AG08396 (cell line): ENCODE measurements around the gene PRKAR2B.
"Not testable (repeated sequence)": the region's sequence is repeated elsewhere in the genome, so short reads cannot be mapped to it uniquely, and the experiment has no call there.

Experiments
- DNase-seq: peaks from one replicate; pipeline ENCODE4 v3.0.0; 2012; ENCODE audit warnings: low spot score, mixed read lengths

PRKAR2B gene

DNA sequence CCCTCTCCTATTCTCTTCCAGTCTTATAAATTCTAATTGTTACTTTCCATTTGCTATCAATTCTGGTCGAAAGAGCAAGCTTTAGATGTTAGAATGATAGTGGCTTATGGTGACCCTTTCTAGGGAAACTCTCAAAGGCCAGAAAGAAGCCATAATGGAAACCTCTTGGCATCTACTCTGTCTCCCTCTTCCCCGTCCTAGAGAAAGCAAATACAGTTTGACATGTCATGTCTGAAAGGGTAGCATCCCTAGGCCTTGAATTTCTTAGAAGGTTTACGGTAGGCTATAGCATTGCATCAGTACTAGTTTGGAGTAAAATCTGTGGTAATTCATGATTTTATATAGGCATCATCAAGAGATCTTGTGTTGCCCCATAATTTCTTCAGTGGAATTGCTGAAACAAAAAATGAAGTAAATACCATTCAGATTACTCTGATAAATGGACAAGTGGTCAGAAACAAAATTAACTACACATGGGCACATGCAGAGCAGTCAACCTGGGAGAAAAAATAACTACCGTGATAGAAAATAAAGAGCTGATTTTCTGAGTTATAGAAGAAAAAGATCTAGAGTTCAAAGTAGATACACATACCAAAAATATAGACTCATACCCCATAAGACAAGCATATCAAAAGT lies 4.4 kb downstream of the PRKAR2B start:
- no peak for DNase-seq

DNA sequence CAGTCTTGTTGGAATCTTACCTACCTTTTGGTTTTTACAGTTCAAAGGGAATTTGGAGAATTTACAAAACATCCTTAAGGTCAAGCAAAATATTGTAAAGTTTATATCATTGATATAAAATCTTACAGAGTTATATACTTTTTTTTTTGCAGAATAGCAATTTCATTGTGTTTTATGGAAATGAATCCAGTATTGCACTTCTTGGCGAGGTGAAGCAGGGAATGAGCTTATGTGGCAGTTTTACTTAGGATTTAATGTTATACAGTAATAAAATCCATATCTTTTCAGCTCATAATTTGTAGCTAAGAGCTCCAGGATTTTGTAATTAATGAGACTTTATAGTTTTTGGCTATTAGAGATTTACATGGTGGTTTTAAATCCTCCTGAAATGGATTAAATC lies 5.0 kb downstream of the PRKAR2B start:
- DNase-seq, result no peak

- DNase-seq, result no peak
These were observed 5.5 kb downstream of the PRKAR2B start for GRCh38 chr7:107049971-107050532.

GRCh38 chr7:107051376-107051775 lies 6.9 kb downstream of the PRKAR2B start:
- no peak for DNase-seq

DNA sequence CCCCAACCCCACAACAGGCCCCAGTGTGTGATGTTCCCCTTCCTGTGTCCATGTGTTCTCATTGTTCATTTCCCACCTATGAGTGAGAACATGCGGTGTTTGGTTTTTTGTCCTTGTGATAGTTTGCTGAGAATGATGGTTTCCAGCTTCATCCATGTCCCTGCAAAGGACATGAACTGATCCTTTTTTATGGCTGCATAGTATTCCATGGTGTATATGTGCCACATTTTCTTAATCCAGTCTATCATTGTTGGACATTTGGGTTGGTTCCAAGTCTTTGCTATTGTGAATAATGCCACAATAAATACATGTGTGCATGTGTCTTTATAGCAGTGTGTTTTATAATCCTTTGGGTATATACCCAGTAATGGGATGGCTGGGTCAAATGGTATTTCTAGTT lies 10.5 kb downstream of the PRKAR2B start:
- DNase-seq, result not testable (repeated sequence)

- DNase-seq, result not testable (repeated sequence)
These were observed 11.6 kb downstream of the PRKAR2B start for GRCh38 chr7:107056058-107056457.

- DNase-seq, result no peak
These were observed 12.4 kb downstream of the PRKAR2B start for GRCh38 chr7:107056728-107057473.

- no peak for DNase-seq
These were observed 12.9 kb downstream of the PRKAR2B start for GRCh38 chr7:107057474-107057833.

DNA sequence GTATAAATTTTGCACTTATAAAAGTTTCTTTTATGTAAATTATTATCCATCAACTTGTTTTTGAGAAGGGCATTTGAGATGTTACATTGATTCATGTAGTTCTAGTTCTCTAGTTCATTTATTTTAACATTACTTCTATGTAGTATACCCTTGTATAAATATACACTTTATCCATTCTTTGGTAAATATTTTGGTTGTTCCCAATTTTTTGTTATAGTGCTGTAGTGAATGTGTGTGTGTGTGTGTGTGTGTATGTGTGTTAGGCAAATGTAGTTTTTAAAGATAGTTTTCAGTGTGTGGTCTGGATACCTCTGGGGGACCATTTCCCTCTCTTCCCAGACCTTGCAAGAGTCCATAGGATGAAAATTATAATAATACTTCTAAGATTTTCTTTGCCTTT lies 15.0 kb downstream of the PRKAR2B start:
- no peak for DNase-seq

GRCh38 chr7:107063245-107064120 lies 19.0 kb downstream of the PRKAR2B start:
- DNase-seq, result no peak

GRCh38 chr7:107064255-107064654 lies 19.8 kb downstream of the PRKAR2B start:
- DNase-seq, result no peak

DNA sequence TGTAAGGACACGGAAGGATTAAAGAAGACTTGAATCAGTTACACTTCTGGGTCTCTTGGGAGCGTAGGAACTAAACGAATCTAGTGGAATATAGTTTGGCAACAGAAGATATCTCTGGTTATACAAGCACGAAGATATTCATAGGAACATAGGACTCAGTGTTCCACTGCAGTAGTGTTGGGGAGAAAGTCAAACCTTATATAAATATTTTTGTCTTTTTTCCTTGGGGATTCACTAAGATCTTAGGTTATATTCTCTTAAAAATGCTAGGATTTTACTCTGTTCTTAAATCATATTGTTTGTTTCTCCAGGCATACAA lies 21.4 kb downstream of the PRKAR2B start:
- no peak for DNase-seq

GRCh38 chr7:107068156-107068555 lies 23.7 kb downstream of the PRKAR2B start:
- no peak for DNase-seq

DNA sequence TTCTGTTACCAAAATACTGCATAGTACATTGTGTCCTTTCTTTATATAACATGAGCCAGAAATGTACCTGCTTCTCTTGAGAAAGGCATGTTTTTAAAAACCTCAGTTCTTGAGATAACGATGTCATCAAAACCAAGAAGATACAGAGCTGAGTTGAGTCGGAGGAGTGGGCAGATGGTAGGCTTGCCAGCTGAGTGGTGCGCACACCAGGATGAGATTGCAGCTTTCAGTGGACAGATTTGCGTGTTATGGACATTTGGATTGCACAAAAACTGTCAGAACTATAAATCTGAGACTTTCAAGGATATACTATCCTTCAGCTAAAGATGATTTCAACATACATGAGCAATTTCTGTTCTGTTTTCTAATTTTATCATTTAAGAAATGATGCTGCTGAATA lies 25.0 kb downstream of the PRKAR2B start:
- no peak for DNase-seq

DNA sequence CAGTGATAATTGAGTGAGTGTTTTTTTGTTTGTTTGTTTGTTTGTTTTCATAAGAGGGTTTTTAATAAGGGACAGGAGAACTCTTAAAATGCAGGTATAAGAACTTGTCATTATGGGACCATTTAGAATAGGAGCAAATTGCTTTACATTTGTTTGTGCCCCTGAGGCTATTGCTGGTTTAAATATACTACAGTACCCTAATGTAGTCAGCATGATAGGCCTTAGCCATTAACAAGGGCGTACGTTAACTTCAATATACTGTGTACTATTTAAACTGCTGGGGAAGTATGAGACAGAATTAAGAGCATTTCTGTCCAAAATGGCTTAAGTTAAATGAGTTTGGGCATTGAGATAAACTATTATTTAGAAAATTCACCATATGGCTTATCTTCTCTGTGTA lies 26.2 kb downstream of the PRKAR2B start:
- no peak for DNase-seq

DNA sequence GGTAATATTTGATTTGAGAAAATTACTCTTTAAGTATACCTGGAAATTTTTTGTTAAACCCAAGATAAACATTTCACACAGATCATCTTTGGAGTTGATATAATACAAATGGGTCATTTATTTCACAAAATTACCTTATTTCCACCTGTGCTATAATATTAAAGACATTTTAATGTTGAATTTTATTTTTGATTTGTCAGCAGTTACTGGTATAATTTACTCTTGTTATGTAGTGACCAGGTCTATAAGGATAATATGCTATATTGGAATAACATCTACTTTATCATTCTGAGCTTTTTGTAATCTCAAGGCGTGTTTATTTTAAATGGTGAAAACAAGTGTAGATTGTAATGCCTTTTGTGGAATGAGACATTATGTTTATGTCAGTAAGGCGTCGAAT lies 26.6 kb downstream of the PRKAR2B start:
- no peak for DNase-seq

DNA sequence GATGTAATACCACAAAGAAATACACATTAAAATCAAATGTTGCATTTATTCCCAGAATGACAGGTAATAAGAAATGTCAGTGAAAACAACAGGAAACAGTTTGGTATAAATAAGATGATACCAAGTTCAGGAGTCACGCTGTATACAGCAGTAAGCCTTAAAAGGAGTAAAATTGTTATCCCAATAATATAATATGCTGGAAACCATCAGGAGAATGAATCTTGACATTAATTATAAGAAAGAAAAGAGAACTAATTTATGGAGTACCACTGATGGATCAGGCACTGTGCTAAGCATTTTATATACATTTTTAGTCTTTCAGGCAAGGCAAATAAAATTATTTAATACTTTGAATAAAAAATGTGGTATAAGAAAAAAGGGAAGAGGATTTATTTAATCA lies 27.6 kb downstream of the PRKAR2B start:
- no peak for DNase-seq

GRCh38 chr7:107075863-107076574 lies 31.5 kb downstream of the PRKAR2B start:
- DNase-seq, result no peak

GRCh38 chr7:107076781-107077698 lies 32.5 kb downstream of the PRKAR2B start:
- DNase-seq, result no peak

DNA sequence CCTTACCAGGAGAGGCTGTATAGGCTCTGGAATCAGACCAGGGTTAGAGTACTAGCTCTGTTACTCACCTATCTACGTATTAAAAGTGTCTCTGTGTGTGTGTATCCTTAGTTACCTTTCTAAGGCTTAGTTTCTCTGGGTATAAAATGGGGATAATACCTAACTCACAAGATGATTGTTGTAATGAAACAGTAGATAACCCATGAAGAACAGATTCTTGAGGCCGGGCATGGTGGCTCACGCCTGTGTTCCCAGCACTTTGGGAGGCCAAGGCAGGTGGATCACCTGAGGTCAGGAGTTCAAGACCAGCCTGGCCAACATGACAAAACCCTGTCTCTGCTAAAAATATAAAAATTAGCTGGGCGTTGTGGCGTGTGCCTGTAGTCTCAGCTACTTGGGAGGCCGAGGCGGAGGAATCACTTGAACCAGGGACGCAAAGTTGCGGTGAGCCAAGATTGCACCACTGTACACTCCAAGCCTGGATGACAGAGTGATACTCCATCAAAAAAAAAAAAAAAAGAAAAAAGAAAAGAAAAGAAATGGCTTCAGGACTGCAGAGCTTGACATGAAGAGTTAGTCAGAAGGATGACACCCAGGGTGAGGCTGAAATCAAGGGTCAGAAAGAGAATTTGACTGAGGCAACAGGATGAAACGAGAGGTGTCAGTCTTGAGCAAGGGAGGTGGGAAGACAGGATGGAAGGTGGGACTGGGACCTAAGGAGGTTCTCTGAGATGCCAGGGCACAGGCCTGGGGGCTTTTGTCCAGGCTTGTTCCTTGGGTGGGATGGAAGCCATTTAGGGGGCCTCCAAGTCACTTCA lies 33.4 kb downstream of the PRKAR2B start:
- no peak for DNase-seq
